GM19397 (cell line): Measurements from ENCODE around the gene B3GAT1.
"Not testable (repeated sequence)": the region's sequence is repeated elsewhere in the genome, so short reads cannot be mapped to it uniquely, and the experiment has no call there.

Experiments
- ATAC-seq: cut with Tn5 transposase; IDR thresholded peaks from one replicate; pipeline ENCODE4 v1.9.1; 2021; ENCODE audit warnings: mild to moderate bottlenecking, moderate library complexity; ENCODE audit not compliant: unreplicated experiment

B3GAT1 gene, protein sequence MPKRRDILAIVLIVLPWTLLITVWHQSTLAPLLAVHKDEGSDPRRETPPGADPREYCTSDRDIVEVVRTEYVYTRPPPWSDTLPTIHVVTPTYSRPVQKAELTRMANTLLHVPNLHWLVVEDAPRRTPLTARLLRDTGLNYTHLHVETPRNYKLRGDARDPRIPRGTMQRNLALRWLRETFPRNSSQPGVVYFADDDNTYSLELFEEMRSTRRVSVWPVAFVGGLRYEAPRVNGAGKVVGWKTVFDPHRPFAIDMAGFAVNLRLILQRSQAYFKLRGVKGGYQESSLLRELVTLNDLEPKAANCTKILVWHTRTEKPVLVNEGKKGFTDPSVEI

DNA sequence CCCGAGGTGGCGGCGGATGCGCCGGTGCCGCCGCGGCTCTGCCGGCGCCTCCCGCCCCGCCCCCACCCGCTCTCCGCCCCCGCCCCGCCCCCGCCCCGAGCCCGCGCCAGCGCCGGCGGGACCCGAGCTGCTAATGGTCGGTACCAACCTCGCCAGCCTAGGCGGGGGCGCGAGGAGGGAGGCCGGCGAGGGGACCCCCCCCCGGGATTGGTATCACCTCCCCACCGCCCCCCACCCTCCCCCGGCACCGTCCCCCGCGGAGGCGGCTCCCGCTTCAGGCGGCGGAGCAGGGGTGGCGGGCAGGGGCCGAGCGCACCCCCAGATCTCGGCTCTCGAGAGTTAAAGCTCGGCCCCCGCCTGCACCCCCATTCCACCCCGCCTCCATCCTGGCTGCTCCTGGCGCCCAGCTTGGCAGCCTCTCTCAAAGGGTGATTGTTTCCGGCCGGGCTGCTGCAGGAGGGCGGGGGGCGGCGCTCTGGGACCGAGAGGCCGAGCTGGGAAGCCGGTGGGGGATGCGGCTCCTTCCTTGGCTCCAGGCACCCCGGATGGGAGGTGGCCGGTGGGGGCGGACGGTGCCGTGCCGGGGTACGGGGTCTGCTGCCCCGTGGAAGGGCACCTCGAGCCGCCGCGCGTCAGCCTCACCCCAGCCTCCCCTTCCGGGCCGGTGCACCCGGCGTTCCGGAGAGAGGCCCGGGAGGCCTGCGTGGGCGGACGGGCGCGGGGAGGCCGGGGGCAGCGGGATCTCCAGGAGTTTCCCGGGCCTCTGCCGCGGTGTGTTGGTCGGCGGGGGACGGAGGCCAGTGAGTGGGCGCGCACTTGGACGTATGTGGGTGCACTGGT is at the start of gene B3GAT1:
TSS of gene B3GAT1 (minus strand) at position 40 of the 840 bp plus-strand sequence. CDS start 24,583 bp downstream, outside the sequence.
- no peak for ATAC-seq

DNA sequence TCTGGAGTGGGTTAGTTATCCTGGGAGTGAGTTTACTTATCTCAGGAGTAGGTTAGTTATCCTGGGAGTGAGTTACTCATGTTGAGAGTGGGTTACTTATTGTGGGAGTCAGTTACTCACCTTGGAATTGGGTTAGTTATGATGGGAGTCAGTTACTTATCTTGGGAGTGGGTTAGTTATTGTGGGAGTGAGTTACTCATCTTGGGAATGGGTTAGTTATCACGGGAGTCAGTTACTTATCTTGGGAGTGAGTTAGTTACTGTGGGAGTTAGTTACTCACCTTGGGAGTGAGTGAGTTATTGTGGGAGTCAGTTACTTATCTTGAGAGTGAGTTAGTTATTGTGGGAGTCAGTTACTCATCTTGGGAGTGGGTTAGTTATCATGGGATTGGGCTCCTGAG is 49.6 kb upstream of the B3GAT1 start:
- no peak for ATAC-seq

GRCh38 chr11:134460881-134461280 is 48.8 kb upstream of the B3GAT1 start:
- no peak for ATAC-seq

DNA sequence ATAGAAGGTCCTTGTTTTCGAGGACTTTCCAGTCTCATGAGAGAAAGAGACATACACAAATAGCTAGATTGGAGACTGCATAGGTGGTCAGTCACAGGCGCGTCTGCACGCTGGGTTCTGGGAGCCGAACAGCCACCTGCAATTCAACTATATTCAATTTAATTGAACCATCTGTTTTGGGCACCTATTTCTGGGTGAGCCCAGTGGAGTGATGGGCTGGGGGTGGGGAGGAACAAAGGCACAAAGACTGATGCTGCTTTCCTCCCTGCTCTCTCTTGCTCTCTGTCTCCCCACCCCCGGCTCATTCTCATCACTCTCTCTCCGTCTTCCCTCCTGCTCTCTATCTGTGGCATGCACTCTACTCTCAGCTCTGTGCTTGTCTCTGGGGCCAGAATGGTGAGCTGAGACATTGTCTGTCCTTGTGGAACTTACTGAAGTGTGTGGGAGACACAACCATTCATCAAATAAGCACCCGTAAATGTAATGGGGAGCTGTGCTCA is 48.1 kb upstream of the B3GAT1 start:
- no peak for ATAC-seq

GRCh38 chr11:134459246-134460061 is 47.4 kb upstream of the B3GAT1 start:
- no peak for ATAC-seq

DNA sequence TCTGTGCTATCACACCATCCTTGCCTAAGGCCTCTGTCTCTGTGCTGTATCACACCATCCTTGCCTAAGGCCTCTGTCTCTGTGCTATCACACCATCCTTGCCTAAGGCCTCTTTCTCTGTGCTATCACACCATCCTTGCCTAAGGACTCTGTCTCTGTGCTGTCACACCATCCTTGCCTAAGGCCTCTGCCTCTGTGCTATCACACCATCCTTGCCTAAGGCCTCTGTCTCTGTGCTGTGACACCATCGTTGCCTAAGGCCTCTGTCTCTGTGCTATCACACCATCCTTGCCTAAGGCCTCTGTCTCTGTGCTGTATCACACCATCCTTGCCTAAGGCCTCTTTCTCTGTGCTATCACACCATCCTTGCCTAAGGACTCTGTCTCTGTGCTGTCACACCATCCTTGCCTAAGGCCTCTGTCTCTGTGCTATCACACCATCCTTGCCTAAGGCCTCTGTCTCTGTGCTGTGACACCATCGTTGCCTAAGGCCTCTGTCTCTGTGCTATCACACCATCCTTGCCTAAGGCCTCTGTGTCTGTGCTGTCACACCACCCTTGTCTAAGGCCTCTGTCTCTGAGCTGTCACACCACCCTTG is 45.5 kb upstream of the B3GAT1 start:
- ATAC-seq, result not testable (repeated sequence)

- ATAC-seq, result no peak
Observed at GRCh38 chr11:134455516-134455915, 43.5 kb upstream of the B3GAT1 start.

DNA sequence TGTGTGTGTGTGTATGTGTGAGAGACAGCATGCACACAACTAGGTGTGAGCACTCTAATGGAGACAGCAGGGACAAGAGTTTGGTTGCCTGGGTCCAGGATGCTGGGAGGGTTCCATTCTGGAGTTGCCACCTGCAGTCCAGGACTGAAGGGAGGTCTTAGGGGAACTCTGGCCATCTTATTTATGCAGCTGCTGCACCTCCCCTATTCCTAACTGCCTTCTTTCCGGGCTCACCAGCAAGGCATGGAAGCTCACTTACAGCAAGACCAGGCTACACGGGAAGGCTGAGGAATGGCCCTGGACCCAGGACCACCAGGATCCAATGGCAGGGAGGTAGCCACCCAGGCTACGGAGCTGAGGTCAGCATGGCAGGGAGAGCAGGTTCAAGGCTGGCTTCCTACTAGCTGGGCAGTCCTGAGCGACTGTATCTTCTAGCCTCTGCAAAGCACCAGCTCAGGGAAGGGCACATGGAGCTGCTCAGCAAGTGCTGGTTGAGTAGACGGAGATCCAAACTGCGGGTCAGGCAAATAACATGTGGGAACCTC is 42.2 kb upstream of the B3GAT1 start:
- no peak for ATAC-seq

GRCh38 chr11:134453441-134453840 is 41.4 kb upstream of the B3GAT1 start:
- no peak for ATAC-seq

- ATAC-seq, result no peak
Observed at GRCh38 chr11:134452838-134453155, 40.8 kb upstream of the B3GAT1 start.

GRCh38 chr11:134452026-134452837 is 40.2 kb upstream of the B3GAT1 start:
- ATAC-seq, result no peak

DNA sequence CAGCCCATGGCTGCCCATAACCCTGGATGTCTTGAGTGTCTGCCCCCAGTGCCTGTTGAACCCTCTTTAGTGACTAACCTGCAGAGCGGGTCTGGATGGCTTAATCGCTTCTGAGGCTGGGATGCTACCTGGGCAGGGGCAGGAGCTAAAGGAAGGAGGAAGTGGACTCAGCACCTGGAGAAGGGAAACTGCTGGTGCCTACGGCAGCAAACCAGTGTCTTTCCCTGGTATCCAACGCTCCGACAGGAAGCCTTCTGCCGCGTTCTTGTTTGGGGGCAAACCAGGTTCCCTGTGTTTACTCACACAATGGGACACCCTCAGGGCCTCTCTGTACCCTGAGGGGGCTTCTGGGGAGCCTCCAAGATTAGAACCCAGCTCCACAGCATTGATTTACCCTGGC is 38.1 kb upstream of the B3GAT1 start:
- no peak for ATAC-seq

DNA sequence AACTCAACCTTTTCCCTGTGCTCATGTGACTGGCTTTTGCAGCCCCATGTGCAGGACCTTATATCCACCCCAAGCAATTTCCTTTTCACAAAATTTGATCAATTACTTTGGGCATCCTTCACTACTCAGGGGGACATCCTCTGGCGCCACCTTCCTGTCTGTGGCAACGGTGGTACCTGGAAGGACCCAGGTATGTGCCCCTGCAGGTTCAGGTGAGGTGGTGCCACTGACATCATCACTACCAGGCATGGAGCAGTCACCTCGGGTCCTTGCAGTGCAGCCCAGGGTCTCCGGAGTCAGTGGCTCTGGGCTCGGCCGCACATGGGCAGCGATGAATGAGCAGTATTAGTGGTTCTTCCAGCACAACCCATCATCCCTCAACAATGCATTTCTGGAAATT is 37.7 kb upstream of the B3GAT1 start:
- no peak for ATAC-seq

DNA sequence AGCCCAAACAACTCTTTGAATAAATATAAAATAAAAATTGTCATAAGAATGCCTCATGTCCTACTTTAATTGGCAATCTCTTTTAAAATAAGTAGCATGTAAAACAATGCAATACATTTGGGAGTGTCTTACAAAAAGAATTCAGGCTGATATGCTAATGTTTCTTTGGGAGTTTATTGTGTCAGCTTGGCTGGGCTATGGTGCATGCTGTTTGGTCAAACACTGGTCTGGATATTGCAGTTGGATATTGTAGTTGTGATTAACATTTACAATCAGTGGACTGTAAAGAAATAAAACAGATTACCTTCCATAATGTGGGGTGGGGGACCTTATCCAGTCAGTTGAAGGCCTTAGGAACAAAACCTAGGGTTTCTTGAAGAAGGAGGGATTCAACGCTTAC is 37.0 kb upstream of the B3GAT1 start:
- no peak for ATAC-seq

GRCh38 chr11:134447696-134448095 is 35.7 kb upstream of the B3GAT1 start:
- ATAC-seq, result no peak

GRCh38 chr11:134445601-134446325 is 33.7 kb upstream of the B3GAT1 start:
- no peak for ATAC-seq

GRCh38 chr11:134444160-134445108 is 32.4 kb upstream of the B3GAT1 start:
- ATAC-seq, result not testable (repeated sequence)

GRCh38 chr11:134443246-134443645 is 31.2 kb upstream of the B3GAT1 start:
- no peak for ATAC-seq
